HG02642 (cell line): ENCODE measurements around the gene KIF5A.

Experiments used
- ATAC-seq: cut with Tn5 transposase; IDR thresholded peaks from one replicate; pipeline ENCODE4 v1.9.1; 2021; ENCODE audit warnings: mild to moderate bottlenecking; ENCODE audit not compliant: unreplicated experiment, poor library complexity

The KIF5A gene

DNA sequence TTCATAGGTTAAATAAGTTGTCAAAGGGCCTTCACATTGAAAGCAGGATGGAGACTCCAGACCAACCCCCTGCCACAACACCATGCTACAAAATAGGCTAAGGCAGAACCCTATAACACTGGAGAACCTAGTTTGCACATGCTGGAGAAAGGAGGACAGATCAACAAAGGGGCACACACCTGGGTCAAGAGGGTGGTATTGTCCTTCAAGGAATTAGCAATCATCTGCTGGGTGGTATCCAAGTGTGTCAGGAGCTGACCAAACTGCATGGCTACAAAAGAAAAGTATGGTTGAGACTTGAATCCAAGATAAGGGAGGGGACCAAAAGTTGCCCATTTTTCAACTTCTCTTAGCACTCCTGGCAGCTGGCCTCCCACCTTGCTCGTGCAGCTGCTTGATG, 18.0 kb upstream of the KIF5A start:
- ATAC-seq: no peak

DNA sequence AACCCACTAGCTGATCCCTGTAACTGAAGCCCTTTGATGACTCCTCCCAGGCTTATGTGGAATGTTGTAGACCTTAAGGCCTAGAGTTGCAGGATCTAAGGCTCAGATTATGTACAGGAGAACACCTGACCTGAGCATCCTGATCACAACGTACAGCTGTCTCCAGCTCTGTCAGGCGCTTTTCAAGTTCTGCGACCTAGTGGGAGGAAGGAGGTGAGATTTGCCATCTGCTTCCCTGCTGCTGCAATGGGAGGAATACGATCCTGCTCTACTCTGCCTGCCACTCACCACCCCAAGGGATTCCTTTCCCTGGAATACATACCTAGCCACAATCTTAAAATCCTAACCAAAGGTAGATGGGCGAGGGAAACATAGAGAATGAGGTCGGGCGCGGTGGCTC, 16.7 kb upstream of the KIF5A start:
- no peak for ATAC-seq

DNA sequence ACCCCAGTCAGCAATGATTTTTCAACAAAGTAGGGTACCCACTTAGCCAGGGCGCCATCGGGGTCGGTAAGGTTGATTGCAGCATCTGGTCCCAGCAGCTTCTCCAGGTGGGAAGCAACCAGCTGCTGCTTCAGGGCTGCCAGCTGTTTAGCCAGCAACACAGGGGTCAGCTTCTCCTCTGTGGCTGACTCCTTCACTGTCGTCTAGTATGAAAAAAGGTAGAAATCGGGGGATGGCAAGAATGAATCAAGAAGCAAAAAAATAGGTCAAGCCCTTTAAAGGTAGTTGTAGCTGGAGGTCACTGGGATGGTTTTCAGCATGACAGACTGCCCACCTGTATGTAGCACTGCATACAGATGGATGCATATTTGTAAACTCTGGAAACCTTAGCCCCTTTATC, 15.6 kb upstream of the KIF5A start:
- ATAC-seq: no peak

DNA sequence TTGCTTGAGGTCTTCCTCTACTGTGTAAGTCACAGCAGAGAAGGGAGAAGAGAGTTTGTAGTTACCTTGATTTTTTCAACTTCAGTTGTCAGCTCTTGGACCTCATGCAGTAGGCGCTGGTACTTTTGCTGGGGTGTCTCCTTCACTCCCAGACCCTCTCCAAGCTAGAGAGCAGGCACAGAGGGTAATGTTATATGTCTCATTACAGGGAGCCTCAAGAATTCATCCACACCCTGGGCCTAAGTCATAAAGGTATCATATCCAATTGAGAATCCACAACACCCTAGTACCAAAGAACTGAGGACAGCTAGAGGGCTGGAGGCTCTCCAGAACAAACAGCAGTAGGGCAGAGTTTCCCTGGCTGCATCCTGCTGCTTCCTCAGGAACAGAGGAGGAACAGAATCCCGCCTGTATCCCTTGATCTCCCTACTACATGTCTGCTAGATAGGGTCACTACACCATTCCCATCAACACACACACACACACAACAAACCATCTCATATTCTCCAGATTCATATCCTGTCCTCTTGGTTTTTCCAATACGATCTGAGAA, 14.8 kb upstream of the KIF5A start:
- ATAC-seq: no peak

DNA sequence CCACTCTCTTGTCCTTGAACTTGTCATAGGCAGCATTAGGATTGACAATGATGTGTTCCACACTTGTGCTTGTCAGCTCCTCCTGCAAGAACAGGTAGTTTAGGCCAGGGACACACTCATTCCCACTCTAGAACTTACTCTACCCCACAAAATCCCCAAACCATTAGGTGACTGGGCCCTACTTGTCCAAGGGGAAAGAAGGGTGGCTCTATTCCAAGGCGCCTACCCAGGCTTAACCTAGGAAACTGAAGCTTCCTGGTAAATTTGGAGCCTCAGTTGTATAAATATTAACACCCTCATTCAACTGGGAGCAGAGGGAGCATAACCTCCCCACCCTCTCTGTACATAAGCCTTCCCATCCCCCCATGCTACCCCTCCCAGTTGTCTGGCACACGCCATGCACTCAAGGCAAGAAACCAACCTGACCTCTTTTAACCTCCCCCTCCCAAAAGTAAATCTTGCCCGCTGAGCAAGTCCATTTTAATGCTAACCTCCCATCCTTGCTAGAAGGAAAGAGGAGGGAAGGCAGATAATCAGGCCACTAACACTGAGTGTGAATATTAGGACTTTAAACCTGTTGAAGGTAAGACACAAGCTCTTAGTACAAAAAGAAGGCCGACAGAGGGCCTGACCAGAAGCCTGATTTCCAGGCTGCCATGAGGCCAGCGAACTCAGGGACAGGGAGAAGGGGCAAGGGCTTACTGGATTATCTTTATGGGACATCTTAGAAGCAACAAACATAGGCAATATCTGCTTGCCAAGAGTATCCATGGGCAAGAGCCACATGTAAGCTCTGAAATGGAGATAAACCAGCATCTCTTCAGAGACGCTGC, 13.9 kb upstream of the KIF5A start:
- no peak for ATAC-seq

DNA sequence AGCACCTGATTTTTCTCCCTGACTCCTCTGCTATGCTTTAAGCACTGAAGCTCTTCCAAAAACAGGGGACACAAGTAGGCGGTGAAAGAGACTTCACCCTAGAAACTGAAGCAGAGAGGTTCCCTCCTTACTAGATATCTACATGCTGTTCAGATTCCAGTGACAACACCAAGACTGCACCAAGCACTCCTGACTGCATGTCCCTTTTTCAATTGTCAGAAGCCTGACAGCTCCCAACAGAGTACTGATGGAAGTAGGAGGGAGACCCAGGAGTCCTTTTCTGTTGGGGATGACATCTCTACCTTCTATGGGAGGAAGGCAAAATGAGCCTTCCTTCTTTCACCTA, 13.3 kb upstream of the KIF5A start:
- no peak for ATAC-seq

DNA sequence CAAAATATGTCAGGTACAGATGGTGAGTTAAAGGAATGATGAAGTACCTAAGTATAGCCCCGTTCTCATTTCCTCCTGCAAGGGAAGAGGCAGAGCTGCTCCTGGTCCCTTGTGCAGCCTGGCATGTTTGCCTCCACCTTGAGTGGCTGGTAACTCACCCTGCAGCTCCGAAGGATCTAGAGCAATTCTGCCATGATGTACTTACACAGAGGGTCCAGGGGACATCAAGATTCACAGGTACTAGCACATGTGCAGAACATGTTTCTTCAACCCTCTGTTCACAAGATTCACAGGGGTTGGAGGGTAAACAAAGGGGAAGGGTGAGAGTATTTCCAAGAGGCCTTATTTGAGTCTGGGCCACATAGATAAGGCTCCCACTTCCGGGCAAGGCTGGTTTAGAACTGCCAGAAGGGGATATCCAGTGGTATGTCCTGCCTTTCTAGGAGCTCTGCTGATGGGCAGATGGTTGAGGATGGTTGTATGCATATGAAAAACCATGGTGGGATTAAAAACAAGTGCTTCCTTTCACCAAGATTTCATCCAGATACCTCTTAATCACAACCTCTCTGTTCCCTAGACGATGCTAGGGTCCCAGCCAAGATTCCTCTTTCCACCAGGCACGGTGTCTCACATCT, 10.6 kb upstream of the KIF5A start:
- ATAC-seq: no peak

DNA sequence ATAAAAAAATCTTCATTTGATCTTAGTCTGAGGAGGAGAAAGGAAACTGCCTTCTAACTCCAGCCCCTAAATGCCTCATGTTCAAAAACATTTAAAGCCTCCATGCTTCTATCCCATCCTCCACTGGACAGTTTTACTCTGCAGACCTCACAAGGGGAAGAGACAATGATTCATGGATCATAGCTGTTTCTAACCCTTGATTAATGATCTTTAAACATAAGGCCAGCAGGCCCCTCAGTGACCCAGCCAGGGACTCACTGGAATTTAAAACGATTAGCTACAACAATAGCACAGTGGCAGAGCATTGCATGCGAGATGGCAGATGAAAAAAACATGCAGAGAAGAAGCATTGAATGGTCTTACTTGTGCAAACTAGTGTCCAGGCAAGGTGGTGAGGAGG, 8.8 kb upstream of the KIF5A start:
- no peak for ATAC-seq

DNA sequence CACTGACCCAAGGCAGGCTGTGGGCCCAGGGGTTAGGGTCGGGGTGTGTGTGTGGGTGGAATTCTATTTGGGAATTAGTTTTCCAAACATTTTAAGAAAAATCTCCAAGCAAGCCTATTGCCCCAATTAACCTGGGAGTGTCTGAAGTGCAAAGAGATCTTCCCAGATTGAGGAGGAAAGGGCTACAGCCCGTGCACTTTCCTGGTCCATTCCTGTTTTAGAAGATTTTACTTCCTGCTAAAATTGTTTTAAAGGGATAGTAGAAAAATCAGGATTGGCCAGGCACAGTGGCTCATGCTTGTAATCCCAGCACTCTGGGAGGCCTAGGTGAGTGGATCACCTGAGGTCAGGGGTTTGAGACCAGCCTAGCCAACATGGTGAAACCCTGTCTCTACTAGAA, 8.1 kb upstream of the KIF5A start:
- ATAC-seq: no peak

DNA sequence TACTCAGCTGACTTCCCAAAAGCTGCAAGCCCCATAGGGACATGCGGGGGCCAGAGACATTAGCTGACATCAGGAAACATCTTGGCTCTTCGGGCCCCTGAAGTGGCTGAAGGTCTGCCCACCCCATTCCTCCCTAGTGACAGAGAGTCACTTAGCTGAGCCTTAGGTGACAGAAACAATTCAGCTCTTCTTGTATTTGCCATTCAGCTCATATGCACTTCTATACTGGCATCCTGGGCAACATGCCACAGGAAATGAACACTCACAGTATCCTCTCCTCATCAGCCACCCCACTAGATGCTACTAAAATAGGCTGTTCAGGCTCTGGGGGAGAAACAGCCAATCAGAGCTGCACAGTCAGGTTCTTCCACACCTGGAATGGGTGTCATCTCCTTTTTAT, 6.3 kb upstream of the KIF5A start:
- no peak for ATAC-seq

DNA sequence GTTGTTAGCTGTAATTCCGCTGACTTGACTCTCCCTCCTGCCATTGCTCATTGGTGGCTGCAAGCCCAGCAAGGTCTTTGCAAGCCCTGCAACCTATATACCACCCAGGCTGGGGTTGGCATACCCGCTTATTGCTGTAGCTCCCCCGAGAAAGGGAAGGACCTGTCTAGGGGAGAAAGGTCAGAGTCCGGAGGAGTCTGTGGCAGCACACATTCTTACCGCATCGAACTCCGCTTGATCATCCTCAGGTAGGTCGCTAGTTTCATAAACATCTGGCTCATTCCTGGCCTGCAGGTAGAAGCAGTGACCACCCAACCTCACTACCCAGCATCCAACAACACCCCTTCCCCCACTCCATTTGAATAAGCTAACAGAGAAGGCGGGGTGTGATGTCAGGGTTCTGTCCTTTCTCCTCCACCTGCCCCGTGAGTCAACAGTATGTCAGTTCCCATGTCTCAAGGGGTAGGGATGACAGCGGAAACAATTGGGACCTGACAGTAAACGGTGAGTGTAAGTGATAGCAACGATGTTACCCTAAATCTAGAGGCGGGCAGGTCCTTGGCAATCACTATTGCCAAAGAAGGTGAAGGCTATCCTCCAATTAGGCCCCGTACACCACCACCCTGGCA, 3.9 kb upstream of the KIF5A start:
- no peak for ATAC-seq

DNA sequence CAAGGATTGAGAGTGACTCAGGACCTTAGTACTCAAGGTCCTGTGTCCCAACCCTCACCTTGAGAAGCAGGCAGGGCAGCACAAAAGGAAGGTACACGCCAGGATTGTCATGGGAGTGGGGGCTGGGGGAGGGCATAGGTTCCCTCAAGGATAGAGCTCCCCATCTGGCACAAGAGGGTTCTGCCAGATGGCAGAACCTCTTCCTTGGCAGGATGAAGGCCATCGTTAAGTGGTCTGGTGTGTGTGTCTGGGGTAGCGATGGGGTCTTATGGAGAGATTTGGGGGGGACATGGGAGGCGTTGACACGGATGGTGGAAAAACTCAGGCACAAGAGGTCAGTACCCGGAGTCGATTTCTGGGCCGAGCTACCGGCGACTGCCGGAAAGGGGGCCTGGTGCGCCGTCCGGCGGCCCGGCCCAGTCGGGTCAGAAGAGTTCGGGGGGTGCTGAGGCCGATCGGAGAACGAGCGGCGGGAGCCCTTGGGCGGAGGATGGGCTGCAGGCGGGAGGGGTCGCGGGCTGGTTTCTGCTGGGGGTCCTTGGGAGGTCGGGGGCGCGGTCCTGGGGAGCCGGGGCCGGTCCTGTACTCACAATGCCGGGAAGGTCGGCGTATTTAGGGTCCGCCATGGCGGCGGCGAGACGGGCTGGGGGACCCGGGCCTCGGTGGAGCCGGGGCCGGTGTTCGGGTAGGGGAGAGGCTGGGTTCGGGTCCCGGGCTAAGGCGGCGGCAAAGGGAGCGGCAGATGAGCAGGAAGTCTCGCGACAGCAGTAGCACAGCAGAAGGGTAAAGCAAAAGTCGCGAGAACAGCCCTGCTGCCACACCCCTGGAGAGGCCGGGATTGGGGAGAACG, 3.2 kb upstream of the KIF5A start, which contains the start of gene DCTN2:
TSS of gene DCTN2 (minus strand) at position 755 of the 850 bp plus-strand sequence. CDS start at position 626, 129 bp downstream.
- peak; percentile 98 for ATAC-seq

DNA sequence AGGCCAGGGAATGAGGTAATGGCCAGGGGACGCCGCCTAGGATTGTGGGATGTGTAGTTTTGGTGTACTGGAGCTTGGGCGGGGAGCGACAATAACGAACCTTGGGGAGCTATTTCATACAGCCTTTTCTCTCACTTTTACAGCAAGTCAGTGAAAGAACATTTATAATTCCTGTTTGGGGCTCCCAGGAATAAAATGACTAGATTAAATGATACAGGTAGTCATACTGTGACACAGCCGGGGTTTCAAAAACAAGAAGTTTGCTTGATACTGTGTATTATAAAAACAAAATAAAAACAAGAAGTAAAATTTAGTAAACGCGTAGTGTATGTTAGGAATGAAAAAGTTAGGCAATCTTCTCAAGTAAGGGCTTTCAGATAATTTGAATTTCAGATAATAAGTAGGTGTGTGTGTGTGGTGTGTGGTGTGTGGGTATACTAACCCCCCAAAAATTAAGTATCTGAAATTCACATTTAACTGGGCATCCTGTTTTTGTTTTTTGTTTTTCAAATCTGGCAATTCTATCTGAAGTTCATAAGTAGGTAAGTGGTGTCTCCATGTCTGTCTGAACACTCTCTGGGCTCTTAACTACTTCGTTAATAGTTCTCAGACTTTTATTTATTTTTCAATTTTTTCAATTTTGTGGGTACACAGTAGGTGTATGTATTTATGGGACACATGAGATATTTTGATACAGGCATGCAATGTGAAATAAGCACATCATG, 2.4 kb upstream of the KIF5A start:
- no peak for ATAC-seq

DNA sequence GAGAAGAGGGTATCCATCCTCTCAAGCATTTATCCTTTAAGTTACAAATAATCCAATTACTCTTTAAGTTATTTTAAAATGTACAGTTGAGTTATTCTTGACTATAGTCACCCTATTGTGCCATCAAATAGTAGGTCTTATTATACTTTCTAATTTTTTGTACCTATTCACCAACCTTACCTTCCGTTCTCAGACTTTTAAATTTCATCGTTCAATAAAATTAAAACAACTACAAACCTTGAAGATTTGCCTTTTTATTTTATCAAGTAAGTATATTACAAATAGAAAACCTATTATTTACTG, 1.9 kb upstream of the KIF5A start:
- ATAC-seq: no peak

DNA sequence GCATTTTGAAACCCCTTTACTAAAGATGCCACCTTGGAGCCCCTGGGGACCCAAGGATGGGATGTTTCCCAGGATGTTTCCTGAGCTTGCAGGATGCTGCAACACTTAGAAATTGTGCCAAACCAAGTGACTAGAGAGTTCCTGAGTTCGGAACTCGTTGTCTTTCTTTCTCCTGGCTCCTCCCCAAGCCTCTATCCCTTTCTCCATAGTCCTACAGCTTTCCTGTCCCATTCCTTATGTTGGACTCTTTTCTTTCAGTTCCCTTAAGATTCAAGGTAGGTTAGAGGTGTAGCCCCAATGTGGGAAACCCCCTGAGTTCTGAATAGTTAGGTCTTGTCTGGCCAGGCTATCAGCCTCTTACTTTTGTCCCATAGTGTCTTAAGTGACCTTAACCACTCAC, 1.4 kb upstream of the KIF5A start:
- no peak for ATAC-seq

DNA sequence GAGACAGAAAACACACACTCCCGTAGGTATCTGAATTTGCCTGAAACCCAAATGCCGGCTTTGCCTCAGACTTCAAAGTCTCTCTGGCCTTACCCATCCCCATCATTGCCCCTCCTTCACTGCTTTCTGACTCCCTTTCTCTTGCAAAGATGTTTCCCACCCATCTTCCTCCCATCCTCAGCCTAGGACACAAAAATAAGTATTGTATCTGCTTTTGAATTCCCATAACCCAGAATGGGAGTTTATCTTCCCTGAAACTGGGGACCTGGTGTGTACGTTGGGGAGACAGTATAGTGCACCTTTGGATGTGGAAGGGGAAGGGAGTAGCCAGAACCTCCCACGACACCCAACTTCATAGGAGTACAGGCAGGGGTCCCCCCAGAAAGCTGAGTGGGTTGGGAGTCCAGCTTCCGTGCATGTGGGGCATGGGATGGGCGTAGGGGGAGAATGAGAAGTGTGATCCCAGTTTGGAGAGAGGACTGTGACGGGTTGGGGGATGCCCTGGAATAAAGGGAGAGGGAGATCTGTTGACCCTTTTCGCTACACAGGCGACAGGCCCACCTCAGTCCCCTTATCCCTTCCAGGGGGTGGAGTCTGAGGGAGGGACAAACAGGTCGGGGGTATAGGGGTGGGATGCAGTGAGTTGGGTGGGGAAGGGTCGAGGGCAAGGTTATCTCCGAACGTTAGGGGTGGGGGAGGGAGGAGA, 488 bp upstream of the KIF5A start:
- ATAC-seq: no peak

DNA sequence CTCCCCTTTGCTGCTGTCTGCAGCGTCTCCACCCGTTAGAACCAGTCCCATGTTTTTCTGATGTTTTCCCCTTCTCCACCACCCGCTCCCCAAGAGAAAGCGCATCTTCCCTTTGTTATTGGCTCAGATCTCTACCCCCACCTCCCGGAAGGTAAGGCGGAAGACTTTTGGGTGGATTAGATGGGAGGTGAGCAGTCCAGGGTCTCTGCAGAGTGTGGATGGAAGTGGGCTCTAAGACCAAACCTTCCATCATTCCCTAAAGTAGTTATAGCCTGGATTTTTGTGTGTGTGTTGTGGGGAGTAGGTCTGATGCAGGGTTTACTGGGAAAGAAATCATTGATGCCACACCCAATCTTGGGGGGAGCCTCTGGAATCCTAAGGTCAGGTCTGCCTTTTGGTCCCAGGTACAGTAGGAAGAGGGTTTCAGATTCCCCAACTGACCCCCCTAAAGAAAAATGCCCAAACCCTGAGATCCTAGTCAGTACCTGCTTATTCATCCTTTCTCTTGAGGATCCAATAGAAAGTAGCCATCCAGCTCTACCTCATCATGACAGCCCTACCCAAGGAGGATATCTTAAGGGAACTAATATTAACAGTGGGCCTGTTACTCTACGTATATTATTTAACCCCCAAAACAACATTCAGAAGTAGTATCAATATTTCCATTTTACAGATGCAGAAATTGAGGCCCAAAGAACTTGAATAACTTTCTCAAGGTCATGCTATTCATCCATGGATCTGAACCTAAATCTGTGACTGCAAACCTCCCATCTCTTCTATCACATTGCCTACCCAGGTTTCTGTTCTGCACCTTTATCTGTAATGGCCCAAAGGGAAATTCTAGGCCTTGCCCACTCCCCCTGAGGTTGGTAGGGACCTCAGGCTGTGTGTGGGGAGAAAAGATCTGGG, 1.1 kb downstream of the KIF5A start:
- ATAC-seq: no peak

DNA sequence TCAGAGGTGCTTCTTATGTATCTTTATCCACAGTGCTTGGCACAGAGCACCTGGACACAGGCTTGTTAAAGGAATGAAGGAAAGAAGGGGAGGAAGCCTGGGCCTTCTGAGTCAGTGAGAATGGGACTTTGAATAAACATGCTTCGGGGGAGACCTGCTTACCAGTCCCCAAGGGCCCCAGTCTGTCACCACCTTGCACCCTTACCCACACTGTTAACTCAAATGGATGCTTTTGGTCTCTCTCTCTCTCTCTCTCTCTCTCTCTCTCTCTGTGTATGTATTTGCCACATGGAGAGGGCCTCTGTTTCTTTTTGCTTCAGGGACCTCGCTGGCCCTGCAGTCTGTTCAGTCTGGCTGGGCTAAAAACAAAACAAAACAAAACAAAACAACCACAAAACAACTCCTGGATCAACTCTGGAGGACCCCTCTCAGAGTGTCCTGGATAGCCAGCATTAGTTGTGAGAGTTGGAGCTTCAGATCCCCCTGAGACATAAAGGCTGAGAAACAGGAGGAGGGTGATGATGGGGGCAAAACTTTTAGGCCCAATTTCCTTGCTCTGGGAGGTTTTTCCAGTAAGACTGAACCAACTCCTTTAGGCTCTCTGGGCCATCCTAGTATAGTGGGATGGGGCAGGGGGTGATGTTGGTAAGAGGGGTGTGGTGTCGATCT, 1.9 kb downstream of the KIF5A start:
- no peak for ATAC-seq
